ENCODE data around the gene LCN12. TPM values are rescaled to one million over a fixed set of nuclear protein-coding genes. Genes with fewer than 3 reads are reported as not detected.
A peak's percentile ranks its signal among the peaks of the same experiment; 100 is the strongest.

LCN12 gene
- not detected for total RNA-seq

GRCh38 chr9:136951541-136952320 lies at the start of gene LCN12:
Gene LCN12, plus strand, starts transcription at chr9:136952273. Its CDS starts 55 bp downstream, at chr9:136952328.
- Histone ChIP-seq H3K4me3 (no peak within 1 kb of the TSS), H3K4me1 (peaks cover 25 to 33% (median 28%) of the 10 kb centered on the region in 4 donors), H3K9me3 (no peaks in the 10 kb centered on the region), H3K27ac (replicated peaks in 1 of 4) (peak within 1 kb of the TSS in 1 of 4 donors; percentile 90), H3K36me3 (no peaks in the 10 kb centered on the region), H3K27me3 (no peaks in the 10 kb centered on the region)
- intact Hi-C loops (cut with DNase I) = loop anchor here (5.0 kb wide), 1 partner anchor 164 kb away; no protein-coding TSS in a partner anchor
- no peak for TF ChIP-seq CTCF (IDR thresholded peaks at IDR 0.05)
- TF ChIP-seq EP300 (IDR thresholded peaks at IDR 0.05) = no peak
- TF ChIP-seq POLR2A (IDR thresholded peaks at IDR 0.05; ENCODE audit: low read depth) = no peak
- no peak for TF ChIP-seq POLR2AphosphoS5 (IDR thresholded peaks at IDR 0.05)
- no peak for DNase-seq (ENCODE audit: extremely low spot score)
- WGBS = 93% methylated on average over 13 of the region's 14 CpGs

- H3K36me3 ChIP-seq = peaks cover 12 to 48% (median 40%) of the 10 kb centered on the region in 4 donors
- 62% methylated on average over 12 of the region's 12 CpGs for WGBS
- DNase-seq (ENCODE audit: extremely low spot score) = no peak
These were observed 49.0 kb upstream of the LCN12 start for GRCh38 chr9:136903041-136903554.

GRCh38 chr9:136906266-136906665 lies 45.8 kb upstream of the LCN12 start:
- H3K4me1 ChIP-seq = peaks cover 23 to 28% (median 27%) of the 10 kb centered on the region in 4 donors
- H3K9me3 ChIP-seq = no peaks in the 10 kb centered on the region
- H3K27ac ChIP-seq (replicated peaks in 1 of 4) = no peak overlapping the region
- WGBS = 73% methylated on average over 4 of the region's 4 CpGs
- no peak for TF ChIP-seq POLR2AphosphoS5 (IDR thresholded peaks at IDR 0.05)
- TF ChIP-seq POLR2A (IDR thresholded peaks at IDR 0.05; ENCODE audit: low read depth) = no peak
- TF ChIP-seq CTCF (IDR thresholded peaks at IDR 0.05) = no peak
- TF ChIP-seq EP300 (IDR thresholded peaks at IDR 0.05) = no peak
- no peak for DNase-seq (ENCODE audit: extremely low spot score)
- H3K36me3 ChIP-seq = peaks cover 8 to 55% (median 43%) of the 10 kb centered on the region in 4 donors
- H3K27me3 ChIP-seq = no peaks in the 10 kb centered on the region
- H3K4me3 ChIP-seq = no peak overlapping the region
- intact Hi-C loops (cut with DNase I) = no loop called here

More at GRCh38 chr9:136903041-136903554, 49.0 kb upstream of the LCN12 start:
- H3K9me3 ChIP-seq = no peaks in the 10 kb centered on the region
- intact Hi-C loops (cut with DNase I) = no loop called here
- TF ChIP-seq POLR2A (IDR thresholded peaks at IDR 0.05; ENCODE audit: low read depth) (no peak), POLR2AphosphoS5 (IDR thresholded peaks at IDR 0.05) (no peak), CTCF (IDR thresholded peaks at IDR 0.05) (no peak), EP300 (IDR thresholded peaks at IDR 0.05) (no peak)
- H3K27me3 ChIP-seq = no peaks in the 10 kb centered on the region
- H3K4me1 ChIP-seq = peaks cover 29 to 36% (median 35%) of the 10 kb centered on the region in 4 donors
- H3K27ac ChIP-seq (replicated peaks in 1 of 4) = peak overlapping the region; percentile 61 to 75 (median 68)
- H3K4me3 ChIP-seq = no peak overlapping the region

- Histone ChIP-seq H3K4me3 (no peak overlapping the region), H3K36me3 (peaks cover 8 to 60% (median 49%) of the 10 kb centered on the region in 4 donors), H3K27me3 (no peaks in the 10 kb centered on the region), H3K4me1 (peaks cover 13 to 18% (median 17%) of the 10 kb centered on the region in 4 donors), H3K27ac (replicated peaks in 1 of 4) (no peak overlapping the region), H3K9me3 (no peaks in the 10 kb centered on the region)
- no peak for DNase-seq (ENCODE audit: extremely low spot score)
- WGBS = 97% methylated on average over 26 of the region's 29 CpGs
- TF ChIP-seq CTCF (IDR thresholded peaks at IDR 0.05) (no peak), POLR2AphosphoS5 (IDR thresholded peaks at IDR 0.05) (no peak)
- intact Hi-C loops (cut with DNase I) = no loop called here
These were observed 44.8 kb upstream of the LCN12 start for GRCh38 chr9:136907011-136907914.
